RKO (cell line): ENCODE measurements around the gene CKB.
"Not testable (repeated sequence)": the region's sequence is repeated elsewhere in the genome, so short reads cannot be mapped to it uniquely, and the experiment has no call there.

Experiments
- DNase-seq: peaks from one replicate; pipeline ENCODE4 v3.0.0-alpha.2; 2016; ENCODE audit warnings: low spot score

CKB gene

GRCh38 chr14:103526247-103526913, 3.8 kb upstream of the CKB start:
- no peak for DNase-seq

DNA sequence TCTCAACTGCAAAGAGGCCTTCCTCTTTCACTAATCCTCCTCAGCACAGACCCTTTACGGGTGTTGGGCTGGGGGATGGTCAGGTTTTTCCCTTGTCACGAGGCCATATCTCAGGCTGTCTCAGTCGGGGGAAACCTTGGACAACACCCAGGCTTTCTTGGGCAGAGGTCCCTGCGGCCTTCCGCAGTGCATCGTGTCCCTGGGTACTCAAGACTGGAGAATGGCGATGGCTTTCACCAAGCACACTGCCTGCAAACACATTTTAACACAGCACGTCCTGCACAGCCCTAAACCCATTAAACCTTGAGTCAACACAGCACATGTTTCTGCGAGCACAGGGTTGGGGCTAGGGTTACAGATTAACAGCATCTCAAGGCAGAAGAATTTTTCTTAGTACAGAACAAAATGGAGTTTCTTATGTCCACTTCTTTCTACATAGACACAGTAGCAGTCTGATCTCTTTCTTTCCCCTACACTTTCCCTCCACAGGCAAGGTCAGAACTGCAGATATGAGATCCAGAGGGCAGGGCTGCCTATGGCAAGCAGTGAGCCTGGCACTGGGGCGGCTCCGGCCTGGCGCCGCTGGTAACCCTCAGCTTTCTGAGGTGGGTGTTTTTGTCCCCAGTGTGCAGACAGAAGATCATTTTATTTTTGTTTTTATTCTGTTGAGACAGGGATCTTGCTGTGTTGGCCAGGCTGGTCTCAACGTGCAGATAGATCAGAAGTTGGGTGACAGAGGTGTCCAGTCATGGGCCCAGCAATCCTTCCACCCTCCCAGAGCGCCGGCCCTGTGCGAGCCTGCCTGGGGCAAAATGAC, 3.0 kb upstream of the CKB start:
- DNase-seq: not testable (repeated sequence)

DNA sequence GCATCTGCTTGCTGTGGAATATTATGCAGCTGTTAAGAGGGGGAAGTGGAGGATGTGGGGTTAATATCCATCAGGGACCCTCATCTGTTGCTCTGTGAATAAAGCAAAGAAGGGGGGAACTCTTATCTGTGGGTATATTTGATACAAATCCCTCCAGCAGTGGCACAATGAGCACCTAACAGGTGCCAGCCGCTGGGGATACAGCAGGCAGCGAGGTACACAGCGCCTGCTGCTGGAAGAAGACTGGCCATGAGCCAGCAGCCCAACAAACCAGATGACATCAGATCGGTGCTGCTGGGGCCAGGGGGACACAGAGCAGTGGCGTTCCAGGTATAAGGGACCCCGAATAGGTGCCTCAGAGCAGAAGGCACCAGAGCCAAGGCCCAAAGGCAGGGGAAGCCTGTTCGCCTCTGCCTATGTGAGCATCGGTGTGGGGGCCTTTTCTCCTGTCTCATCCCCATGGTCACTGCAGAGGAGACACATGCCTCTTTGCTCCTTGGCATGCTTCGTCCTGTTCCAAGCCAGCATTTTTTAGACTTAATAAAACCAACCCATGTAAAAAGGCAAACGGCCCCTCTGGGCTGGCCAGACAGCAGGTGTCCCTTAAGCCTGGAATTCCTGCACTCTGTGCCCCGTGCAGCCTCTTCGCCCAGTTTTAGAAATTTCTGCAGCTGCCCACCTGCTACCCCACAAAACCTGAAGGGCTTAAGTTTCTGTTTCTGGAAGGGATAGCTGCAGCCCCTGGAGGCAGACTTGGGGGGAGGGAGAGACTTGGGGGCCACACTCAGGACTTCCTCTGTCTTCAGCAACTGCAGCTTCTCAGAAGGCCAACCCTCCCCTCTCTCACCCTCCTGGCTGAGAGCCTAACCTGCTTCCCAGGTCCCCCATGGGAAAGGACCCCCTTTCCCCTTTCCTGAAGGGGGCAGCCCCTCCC, 1.6 kb upstream of the CKB start:
- no peak for DNase-seq

DNA sequence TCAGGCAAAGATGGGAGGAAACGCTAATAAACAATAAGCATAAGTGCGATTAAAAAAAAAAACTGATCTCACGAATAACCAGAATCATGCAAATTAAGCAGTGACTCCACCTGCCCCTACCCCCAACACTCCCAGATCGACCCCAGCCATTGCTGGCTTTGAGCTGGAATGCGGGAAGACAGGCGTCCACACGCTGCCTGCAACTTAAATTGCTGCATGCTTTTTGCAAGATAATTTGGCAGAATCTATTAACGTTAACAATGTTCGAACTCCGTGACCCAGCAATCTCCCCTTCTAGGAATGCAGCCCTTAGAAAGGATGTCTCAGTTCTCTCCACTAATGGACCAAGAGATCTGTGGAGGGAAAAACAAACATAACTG, 935 bp upstream of the CKB start:
- no peak for DNase-seq

GRCh38 chr14:103521951-103522563, 573 bp downstream of the CKB start:
- DNase-seq: no peak

DNA sequence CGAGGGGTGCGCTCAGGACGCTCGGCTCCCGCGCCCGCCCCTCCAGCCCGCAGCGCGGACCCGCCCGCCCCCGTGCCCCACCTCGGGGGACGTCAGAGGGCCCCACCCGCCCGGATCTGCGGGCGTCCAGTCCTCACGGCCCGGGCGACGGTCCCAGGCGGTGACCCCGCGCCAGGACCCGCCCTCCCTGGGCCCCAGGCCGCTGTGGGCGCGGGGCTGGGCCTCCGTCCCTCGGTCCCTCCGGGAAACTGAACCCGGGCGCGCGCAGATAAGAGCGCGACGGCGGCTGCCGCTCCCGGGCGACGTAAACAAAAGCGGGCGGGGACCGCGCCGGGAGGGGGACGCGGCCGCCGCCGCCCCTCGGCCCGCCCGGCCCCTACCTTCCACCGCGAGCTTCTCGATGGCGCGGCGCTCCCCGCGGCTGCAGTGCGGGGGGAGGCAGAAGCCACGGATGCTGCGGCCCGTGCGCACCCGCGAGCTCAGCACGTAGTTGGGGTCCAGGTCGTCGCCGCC, 1.1 kb downstream of the CKB start:
- DNase-seq: no peak

DNA sequence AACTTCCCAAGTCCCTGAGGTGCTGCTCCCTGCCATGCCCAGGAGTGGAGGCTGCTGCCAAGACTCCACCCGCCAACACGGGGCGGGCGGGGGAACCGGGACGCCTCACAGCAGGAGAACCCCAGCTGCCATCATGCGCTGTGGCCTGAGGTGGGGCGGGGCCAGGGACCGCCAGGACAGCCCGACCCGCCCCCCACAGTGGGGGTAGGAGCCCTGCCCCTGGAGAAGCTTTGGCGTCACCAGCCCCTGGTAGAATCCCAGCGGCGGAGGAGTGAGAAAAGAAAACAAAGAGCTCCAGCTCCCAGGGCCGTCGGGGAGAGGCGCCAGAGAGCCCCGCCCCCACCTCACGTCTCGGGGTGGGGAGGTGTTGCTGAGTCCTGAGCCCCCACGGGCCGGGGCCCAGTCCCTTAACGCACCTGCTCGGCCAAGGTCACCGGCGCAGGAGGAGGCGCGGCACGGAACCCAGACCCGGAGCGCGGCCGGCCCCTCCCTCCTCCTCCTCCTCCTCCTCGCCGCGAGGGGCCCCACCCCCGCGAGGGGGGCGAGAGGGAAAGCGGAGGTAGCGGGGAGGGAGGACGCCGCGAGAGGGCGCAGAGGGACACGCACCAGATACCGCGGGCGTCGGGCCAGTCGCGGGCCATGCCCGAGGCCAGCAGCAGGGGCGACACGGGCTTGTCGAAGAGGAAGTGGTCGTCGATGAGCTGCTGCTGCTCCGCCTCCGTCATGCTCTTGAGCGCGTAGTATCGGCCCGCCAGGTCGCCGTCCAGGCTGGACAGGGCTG, 1.8 kb downstream of the CKB start:
- peak; percentile 64 for DNase-seq

DNA sequence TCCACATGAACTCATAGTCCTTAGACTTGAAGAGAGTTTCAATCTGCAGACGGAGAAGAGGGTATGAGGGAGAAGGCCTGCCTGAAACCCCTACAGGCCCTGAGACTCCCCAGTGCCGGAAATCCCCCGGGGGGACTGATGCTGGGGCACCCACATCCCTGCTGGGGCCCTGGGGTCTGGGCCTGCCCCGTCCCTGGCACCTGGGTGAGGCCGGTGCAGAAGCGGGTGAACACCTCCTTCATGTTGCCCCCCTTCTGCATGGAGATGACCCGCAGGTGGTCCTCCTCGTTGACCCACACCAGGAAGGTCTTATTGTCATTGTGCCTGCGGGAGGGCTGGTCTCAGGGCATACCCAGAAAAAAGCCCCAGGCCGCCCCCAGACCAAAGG, 2.4 kb downstream of the CKB start:
- DNase-seq: no peak

DNA sequence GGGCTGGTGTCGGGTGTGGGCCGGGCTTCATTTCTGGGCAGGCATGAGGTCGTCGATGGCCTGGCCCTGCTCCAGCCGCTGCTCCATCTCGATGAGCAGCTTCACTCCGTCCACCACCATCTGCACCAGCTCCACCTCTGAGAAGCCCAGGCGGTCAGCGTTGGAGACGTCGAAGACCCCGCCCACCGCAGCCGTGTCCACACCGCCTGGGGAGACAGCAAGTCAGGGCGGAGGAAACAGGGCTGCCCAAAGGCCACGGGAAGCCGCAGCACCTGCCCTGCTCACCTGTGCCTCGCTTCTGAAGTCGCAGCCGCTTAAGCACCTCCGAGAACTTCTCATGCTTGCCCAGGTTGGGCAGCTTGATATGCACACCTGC, 2.8 kb downstream of the CKB start:
- no peak for DNase-seq

DNA sequence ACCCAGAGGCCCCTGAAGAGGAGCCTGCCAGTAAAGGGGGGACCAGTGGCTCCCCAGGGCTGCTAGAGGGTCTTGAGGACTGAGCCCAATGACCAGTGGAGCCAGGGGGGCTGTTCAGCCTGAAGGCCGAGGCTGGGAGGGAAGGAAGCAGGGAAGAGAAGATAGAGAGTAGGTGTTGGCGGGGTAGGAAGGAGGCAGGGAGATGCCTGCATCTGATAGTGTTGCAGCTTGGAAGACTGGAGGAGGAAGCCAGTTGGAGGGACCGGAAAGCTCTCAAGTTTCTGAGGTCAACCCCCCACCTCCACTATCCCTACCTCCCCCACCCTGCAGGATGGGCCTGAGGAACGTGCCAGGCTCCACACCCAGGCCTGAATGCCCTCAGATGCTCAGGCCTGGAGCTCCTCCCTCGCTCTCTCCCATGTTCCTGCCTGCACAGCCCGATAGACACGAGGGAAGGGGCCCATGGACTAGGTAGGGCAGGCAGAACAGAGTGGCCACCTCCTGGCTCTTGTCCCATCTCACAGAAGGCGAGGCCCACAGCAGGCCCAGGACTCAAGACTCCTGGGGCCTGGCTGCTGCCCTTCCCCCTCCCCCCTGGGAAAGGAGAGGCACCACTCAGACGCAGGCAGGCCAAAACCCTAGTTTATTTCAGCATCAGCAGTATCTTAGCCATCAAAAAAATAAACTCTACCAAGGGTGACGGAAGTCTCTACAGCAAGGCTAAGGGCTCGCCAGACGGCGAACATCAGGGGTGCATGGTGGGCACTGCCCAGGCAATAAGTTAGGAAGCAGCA, 3.4 kb downstream of the CKB start:
- no peak for DNase-seq

DNA sequence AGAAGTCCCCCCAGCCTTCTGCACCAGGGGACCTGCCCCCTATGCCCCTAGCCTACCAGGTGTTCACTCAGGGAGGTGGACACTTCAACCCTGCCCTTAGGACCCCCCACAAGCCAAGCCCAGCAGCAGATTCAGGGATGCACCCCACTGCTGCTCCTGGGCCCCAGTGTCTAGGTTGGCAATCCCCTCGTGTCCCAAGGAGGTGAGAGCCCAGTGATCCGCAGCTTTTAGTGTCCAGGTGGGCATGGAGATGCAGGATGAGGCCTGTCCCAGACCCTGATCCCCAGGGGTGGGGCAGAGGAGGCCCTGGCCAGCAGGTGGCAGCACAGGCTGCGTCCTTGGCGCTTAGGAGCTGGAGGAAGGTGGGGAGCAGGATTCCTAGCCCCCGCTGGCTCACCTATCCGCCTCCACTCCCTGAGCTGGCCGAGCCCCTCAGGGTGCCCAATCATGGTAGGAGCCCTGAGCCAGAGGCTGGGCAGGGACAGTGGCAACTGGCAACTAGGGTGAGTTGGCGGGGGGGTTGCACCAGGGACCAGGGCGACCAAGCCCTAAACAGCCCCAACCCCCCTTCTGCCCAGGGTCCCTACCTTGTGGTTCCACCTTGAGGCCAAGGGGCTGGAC, 4.1 kb downstream of the CKB start:
- DNase-seq: peak; percentile 46

DNA sequence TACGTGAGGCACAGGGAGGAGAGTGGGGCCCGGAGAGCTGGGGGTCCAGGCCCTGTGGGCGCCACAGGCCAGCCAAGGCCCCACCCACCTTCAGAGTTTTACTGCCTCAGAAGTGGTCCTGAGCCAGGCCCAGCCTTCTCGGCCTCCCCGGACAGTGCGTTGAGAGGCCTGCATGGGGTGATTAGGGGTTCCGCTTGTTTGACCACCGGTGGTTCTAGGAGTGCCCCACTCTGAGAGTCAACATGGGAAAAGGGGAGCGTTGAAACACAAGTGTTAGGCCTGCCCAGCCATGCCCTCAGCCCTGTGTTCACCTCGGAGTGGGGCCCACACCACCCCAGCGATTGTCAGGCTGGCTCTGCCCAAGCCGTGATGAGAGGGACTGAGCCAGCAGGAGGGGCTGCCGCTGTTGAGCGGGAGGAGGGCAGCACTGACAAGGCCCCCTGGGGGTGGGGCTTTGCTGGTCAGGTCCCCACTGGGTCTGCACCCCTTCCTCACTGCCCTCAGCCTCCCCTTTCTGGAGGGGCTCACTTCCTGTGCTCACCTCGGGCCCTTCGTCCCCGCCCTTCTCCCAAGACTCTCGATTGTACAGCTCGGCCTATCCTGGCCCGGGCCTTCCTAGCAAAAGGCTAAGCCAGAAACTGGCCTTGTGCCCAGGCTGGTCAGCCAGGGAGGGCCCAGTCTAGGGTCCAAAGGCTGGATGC, 4.8 kb downstream of the CKB start:
- no peak for DNase-seq

GRCh38 chr14:103517174-103517566, 5.5 kb downstream of the CKB start:
- no peak for DNase-seq

DNA sequence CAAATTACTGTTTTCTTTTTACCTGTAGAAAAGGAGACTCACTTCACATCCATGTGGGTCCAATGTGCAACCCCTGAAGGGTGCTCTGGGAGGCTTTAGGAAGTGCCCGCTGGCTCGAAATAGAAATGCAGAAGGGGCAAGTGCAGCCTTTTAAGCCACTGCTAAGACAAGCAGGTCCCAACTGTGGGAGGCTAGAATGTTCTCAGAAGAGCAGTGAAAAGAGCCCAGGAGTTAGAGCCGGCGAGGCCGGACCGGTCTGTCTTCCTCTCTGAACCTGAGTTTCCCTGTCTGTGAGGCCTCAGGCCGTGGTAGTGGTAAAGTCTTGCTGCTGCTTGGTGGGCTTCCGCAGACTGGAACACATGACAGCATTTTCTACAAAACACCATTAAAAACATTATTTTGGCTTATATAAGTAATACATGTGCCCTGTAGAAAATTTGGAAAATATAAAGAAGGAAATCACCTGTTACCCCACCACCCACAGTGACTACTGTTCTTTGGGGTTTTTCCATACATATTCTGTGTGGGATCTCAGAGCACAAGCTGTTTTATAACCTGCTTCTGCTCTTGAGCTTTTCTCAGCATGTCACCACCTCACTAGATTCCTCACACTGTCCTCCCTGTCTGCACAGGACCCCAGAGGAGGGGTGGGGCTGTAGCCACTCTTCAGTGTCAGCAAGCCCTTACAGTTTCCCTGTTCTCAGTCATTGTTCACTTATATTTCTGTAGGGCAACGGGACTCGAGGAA, 6.0 kb downstream of the CKB start:
- no peak for DNase-seq

DNA sequence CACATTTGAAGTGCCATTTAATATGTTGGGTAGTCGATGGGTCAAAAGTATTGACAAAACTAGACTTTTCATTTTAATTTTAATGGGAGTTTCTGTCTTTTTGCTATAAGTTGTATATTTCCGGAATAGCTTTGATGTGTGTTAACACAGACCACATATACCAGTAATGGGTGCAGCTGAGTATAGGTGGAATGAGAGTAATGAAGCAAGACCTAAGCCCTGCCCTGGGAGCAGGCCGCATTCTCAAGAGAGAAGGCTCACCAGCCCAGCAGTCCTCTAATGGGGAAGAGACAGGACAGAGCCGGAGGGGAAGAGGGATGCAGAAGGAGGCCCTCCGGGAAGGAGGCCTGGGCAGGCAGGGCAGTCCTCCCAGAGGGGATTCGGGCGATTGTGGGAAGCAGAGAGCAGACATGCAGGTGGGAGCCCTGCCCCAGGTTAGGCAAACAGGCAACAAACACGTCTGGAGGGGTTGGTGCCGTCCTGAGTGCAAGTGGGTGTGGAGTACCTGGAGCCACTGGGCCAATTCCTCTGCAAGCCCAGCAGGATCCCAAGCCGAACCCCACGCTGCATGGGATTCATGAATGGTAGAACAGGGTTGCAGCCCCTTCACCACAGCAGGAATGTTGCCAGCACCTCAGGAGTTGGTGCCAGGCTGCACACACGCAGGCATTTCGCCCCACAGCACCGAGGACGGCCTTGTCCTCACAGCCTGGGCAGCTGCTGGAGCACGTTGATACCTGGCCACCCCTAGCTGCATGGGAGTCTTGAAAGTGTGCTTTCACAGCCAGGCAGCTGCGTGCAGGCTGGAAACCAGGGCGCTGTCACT, 7.8 kb downstream of the CKB start:
- no peak for DNase-seq

GRCh38 chr14:103512701-103513611, 9.7 kb downstream of the CKB start:
- peak; percentile 55 for DNase-seq

GRCh38 chr14:103512180-103512579, 10.4 kb downstream of the CKB start:
- not testable (repeated sequence) for DNase-seq
